NOMO-1 treated with dmso at 0.1 percent for 144 hours (cell line): Measurements from ENCODE around the gene MS4A2.
A peak's percentile ranks its signal among the peaks of the same experiment; 100 is the strongest.
"Not testable (repeated sequence)": the region's sequence is repeated elsewhere in the genome, so short reads cannot be mapped to it uniquely, and the experiment has no call there.

Experiments
- DNase-seq: peaks from one replicate; lab custom pipeline; 2025; ENCODE audit not compliant: unreplicated experiment; lab: John Stamatoyannopoulos, UW

The MS4A2 gene

DNA sequence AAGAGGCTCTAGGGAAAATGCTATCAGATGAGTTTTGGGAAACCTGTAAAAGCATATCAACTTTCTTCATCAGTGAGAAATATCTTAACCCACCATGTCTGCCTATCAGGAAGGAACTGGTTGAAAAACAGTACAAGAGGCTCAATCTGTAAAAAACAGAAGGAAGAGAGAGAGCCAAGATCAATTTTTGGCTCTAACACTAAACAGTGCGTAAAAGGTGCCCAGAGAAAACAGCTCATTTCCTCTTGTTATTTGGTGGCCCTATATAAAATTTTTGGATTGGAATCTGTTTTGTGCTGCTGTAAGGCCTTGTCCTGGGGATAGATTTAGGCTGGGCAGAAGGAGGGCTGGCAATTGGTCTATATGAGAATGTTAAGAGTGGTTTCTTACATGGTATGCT is 12.1 kb downstream of the MS4A2 start:
- DNase-seq = no peak

DNA sequence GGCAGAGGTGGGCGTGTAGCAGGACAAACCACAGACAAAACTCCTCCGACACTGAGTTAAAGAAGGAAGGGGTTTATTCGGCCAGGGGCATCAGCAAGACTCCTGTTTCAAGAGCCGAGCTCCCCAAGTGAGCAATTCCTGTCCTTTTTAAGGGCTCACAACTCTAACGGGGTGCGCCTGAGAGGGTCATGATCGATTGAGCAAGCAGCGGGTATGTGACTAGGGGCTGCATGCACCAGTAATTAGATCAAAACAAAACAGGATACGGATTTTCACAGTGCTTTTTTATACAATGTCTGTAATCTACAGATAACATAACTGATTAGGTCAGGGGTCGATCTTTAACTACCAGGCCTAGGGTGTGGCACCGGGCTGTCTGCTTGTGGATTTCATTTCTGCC is 12.9 kb downstream of the MS4A2 start:
- DNase-seq = not testable (repeated sequence)

DNA sequence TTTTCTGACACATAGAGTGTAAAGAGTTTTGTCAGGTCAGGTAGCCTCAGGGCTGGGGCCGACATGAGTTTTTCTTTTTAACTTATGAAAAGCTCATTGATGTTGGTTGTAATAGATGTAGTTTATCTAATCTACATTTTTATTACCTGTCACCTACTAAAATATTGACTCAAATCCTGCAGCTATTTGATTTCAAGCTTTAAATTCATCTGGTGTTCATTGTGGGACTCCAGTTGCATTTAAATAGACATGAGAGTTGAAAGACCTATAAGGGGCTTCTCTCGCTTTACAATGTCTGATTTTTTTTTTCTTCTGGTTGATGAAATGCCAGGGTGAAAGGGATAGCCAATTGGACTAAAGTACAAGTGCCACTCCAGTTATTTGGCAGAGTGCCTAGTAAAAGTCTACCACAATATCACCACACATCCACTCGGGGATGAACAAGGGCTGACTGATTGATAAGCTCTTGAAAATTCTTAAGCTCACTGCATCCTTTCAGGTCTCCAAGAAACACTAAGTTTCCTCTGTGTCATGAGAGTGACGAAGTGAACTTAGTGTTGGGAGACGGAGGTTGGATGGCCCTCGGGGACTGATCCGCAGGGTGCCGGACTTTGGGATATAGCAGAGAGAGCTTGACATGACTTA is 16.1 kb downstream of the MS4A2 start:
- not testable (repeated sequence) for DNase-seq

DNA sequence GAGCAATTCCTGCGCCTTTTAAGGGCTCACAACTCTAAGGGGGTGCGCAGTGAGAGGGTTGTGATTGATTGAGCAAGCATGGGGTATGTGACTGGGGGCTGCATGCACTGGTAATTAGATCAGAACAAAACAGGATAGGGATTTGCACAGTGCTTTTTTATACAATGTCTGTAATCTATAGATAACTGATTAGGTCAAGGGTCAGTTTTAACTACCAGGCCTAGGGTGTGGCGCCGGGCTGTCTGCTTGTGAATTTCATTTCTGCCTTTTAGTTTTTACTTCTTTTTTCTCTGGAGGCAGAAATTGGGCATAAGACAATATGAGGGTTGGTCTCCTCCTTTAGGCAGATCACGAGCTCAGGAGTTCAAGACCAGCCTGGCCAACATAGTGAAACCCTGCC is 20.2 kb downstream of the MS4A2 start:
- DNase-seq = not testable (repeated sequence)

DNA sequence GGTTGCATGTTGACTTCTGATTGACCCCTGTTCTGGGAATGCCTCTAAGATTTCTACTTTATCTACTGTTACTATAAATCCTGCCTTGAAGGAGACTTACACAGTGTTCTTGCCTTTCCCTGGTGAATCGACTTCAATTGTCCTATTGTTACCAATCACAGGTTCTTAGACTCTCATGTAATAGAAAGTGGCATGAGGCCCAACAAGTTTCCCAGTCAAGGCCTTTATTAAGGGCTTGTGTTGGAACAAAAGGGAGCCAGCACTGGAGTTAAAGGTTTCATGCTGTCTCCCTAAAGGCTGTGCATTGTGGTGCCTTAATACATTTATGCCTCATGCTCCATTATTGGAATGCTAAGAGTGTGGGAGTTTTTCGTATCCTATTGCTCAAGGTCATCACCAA is 23.3 kb downstream of the MS4A2 start:
- no peak for DNase-seq

DNA sequence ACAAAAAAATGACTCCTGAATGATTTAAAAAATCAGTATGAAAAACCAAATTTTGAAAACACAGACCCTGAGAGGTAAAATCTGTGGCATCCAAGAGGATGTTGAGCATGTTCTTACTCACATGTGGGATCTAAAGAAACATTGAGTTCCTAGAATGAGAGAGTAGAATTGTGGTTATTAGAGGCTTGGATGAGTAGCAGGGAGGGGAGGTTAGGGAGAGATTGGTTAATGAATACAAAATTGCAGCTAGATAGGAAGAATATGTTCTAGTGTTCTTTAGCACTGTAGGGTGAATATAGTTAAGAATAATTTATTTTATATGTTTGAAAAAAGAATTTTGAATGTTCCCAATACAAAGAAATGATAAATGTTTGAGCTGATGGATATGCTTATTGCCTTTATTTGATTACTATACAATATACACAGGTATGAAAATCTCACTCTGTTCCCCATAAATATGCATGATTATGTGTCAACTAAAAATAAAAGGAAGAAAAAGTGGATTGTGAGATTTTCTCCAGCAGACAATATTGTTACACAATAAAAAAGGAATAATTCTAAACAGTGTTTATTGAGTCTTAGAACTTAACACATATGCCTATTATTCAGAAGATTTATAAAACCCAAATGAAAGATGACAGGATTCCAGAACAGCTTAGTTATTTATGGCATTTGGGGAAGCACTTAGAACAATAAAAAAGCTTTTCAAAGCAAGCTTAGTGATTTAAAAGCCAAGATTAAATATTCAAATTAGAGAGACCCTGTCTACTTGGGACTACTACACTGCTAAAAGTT is 28.7 kb downstream of the MS4A2 start:
- no peak for DNase-seq

DNA sequence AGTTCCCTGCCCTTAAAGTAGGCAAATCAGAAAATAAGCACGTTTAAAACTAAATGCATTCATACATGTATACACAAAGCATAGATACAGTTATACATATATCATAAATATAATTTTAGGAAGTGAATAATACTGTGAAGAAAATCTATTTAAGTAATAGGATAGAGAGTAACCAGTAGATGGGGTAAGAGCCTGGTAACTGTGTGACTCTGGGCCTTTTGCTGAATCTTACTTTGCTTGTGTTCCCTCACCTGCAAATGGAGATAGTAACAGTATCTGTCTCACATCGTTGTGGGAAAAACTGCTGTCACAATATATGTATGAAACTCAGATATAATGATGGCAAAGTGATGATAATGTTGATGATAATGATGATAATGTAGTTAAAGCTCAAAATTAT is 29.9 kb downstream of the MS4A2 start:
- peak; percentile 6 for DNase-seq

DNA sequence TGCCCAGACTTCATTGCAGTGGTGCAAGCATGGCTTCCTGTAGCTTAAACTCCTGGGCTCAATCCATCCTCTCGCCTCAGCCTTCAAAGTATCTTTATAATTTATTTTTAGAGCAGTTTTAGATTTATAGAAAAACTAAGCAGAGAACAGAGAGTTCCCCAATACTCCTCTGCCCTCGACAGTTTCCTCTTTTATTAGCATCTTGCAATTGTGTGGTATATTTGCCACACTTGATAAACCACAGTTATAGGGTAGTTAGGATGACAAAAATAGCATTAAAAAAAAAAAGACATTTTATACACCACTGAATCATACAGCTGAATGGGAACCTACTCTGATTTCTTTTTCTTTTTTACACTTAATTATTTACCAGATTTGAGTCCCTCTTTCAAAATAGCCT is 31.2 kb downstream of the MS4A2 start:
- DNase-seq = peak; percentile 84

DNA sequence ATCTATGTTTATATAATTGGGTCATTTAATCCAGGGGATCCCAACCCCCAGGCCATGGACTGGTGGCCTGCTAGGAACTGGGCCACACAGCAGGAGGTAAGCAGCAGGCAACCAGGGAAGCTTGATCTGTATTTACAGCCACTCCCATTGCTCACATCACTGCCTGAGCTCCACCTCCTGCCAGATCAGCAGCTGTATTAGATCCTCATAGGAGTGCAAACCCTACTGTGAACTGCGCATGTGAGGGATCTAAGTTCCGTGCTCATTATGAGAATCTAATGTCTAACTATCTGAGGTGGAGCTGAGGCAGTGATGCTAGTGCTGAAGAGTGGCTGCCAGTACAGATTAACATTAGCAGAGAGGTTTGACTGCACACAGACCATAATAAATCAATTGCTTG is 32.8 kb downstream of the MS4A2 start:
- no peak for DNase-seq

DNA sequence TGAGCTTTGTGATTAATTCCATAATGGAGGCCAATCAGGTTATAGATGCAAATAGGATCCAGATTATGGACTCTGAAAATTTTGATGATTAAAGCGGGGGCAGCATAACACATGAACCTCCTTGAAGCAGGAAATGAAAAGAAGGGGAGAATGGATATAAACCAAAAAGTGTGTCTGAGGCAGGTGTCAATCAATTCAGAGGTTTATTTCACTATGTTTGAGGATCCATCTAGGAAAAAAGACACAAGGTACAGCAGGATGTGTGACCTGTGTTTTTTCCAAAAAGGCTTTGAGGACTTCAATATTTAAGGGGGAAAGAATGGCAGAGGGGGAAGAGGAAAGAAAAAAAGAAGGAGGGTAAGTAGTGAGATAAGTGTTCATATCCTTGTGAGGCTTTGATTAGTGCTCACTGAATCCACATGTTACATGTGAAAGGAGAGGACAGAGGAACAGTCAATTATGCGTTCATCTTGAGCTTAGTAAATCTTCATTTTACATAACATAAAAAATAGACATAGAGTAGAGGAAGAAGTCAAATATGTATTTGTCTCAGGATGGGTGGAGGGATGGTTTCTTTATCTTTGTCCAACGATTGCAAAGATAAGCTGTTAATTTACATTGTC is 34.1 kb downstream of the MS4A2 start:
- DNase-seq = no peak

DNA sequence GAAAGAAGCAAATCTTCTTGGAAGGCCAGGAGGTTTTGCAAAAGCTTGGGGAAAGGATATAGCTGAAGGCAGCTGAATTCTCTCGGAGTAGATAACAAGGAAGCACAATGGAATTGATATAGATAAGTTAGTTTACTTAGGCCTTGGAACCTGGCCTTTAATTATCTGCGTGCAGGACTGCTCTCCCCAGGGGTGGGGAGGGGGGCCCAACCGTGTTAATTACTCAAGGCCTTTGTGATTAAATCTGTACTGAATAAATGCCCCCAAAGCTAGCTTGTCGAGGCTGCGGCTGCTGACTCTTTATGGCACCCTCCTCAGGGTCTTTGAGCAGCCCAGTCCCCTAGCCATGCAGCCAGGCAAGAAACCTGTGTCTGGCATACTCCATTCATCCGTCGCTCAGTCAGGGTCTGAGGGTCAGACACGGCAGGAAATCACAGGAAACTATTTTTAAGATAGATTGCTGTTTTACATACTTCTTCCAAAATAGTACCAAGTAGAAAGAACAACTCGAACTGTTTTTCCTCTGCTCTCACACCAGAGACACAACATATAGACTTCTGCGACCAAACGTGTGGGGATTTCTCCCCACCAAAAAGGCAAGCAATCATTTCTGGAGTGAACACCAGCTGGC is 36.5 kb downstream of the MS4A2 start:
- DNase-seq = no peak

DNA sequence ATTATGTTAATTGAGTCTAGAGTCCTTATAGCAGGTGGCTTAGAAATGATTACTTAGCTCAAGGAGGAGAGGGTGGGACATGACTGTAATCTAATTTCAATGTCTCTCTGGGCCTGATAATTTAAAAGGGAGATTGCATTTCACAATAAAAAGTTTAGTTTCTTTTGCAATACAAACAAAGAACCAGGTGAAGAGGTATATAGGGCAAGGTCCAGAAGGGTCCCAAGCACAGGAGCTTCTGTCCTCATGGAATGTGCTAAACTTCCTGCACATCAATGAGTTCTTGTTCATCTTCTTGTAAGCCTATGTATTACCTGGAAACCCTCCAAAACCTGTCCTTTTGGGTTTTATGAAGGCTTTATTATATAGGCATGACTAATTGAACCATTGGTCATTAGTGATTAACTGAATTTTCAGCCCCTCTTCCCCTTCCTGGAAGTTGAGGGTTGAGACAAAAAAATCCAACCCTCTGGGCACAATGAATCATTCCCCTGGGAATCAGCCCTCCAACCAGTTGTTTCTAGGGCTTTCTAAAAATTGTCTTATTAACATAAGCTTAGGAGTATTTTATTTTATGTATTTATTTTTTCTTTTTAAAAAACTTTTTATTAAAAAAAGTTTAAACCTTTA is 37.6 kb downstream of the MS4A2 start:
- no peak for DNase-seq

DNA sequence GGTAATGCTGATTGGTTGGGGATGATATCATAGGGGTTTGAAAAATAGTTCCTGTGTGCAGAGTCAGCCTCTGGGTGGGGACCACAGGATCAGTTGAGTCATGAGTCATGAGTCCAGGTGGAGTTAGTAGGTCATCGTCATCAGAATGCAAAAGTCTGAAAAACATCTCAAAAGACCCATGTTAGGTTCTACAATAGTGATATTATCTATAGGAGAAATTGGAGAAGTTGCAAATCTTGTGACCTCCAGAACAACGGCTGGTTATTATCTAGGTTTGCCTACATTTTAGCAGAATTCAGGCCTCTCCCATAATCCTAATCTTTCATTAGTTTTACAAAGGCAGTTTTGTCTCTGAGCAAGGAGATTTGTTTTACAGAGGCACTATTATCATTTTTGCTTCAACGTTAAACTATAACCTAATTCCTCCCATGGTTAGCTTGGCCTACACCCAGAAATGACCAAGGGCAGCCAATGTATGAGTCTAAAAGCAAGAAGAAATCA is 38.9 kb downstream of the MS4A2 start:
- no peak for DNase-seq

DNA sequence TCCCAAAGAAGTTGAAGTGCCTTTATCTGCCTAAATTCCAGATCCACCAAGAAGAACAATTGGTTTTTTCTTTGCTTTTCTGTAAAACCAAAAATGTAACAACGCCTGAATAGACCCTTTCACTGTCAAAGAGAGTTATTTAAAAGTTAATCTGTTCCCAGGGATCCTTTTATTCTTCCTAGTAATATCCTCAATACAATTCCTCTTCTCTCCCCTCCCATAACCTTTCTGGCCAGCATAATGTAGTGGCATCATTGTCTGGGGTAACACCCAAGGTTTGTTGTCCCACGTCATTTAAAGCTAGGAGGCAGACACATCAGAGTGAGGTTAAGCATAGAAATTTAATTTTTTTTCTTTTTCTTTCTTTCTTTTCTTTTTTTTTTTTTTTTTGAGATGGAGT is 39.9 kb downstream of the MS4A2 start:
- no peak for DNase-seq

DNA sequence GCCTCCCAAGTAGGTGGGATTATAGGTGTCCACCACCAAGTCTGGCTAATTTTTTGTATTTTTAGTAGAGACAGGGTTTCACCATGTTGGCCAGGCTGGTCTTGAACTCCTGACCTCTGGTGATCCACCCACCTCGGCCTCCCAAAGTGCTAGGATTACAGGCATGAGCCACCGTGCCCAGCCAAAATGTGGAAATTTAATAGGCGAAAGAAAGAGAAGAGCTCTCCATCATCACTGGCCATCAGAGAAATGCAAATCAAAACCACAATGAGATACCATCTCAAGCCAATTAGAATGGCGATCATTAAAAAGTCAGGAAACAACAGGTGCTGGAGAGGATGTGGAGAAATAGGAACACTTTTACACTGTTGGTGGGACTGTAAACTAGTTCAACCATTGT is 40.4 kb downstream of the MS4A2 start:
- DNase-seq = not testable (repeated sequence)

DNA sequence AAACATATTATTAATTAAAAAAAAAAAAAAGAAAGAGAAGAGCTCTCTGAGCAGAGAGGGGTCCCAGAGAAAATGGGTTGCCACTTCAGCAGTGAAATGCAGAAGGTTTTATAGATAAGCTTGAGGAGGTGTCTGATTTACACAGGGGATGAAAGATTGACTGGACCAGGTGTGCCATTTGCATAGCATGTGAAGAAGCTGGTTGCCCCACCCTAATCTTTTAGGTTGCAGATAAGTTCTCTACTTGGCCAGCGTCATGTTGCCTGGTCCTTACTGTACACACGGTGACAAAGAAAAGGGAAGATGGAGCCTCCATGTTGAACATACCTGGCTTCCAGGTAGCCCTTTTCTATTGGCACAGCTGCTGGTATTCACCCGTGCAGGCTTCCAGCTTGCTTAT is 41.4 kb downstream of the MS4A2 start:
- DNase-seq = no peak

DNA sequence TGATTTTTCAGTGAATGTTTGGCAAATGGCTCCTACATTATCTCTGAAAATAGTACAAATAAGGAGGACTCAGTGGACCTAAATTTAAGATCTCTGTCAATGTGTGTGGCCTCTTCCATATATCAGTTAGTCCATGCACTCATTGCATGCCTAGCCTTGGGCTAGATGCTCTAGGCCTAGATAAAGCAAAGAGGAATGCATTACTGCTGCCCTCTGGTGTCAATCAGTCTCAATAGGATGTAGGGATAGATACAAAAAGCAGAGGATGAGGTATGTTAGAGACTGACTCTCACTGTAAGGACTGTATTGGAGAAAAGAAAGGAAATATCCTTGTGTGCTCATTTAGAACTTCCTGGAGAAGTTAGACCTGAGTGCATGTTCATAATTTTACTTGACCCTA is 42.0 kb downstream of the MS4A2 start:
- peak; percentile 60 for DNase-seq

DNA sequence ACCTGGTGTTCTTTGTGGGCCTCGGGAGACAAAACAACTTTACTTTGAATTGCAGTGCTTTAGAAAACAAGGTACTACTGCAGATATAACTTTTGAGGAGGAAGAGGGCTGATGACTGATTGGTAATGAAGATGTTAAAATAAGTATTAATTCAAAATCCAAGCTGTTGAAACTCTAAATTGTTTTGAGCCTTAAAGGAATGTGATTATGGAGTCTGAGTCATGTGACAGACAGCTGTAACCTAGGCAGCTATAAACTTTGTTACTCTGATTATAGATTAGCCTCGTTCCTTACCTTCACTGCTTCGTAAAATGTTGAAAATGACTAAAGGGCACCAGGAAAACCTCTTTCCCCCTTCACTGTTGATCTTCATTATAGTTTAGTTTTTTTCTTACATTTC is 43.4 kb downstream of the MS4A2 start:
- DNase-seq = no peak

DNA sequence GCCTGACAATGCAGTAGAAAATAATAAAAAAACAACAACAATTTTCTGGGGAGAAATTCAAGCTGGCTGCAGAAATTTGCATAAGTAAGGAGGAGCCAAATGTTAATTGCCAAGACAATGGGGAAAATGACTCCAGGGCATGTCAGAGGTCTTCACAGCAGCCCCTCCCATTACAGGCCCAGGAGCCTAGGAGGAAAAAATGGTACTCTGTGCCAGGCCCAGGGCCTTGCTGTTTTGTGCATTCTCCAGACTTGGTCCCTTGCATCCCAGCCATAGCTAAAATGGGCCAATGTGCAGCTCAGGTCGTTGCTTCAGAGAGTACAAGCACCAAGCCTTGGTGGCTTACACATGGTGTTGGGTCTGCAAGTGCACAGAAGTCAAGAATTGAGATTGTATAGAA is 45.5 kb downstream of the MS4A2 start:
- DNase-seq = no peak

DNA sequence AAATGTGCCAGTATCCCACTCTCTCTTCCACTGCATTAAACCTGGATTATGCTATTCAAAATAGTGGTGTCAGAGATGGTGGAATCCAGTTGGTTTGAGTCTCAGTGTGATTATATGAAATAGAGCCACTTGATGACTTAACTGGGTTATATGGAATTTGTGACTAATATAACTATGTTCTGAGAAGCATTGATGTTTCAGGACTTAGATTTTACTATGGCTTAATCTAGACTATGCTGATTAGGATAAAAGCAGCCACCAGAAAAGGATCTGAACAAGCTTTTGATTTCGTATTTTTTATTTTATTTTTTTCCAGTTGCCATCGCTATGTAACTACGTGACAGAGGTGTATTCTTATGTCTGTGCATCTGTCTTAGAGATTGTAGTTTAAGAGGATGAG is 55.3 kb downstream of the MS4A2 start:
- DNase-seq = no peak

DNA sequence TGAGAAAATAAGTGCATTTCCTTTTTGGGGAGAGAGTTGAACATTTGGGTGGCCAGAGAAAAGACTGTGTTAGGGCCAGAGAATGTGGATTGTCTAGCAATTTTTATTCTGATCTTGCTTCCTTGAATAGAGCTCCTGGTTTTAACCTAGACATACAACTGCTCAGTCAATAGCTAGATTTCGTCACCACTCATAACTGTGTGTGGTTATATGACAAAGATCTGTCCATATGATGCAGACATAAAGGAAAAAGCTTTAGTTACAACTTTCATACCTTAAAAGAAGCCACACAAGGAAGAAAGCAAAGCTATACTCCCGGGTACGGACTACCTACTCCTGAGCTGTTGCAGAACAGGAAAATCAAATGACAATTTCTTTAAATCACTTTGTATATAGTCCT is 57.2 kb downstream of the MS4A2 start:
- no peak for DNase-seq
